Calu3 (cell line): ENCODE results near the gene SLC6A6. TPM values are rescaled to one million over a fixed set of nuclear protein-coding genes. Genes with fewer than 3 reads are reported as not detected.

Experiments
- BruUV-seq: library from RNA; stranded (reverse); fragments of 400-500 nt; replicated peaks from 2 replicates; lab custom pipeline; 2021; lab: Mats Ljungman, UMichigan
- CTCF ChIA-PET: fragments of 300-600 bp; sonication (Branson Sonifier 250); formaldehyde crosslinking; loops from one replicate; lab custom pipeline; 2022; ENCODE audit warnings: antibody characterized with exemption; lab: Charles Lee
- DNase-seq: peaks from one replicate; pipeline ENCODE4 v3.0.0; 2022
- H3K27ac Mint-ChIP-seq: one replicate; pipeline ENCODE4 v1.8.0; 2022; ENCODE audit warnings: mixed read lengths; ENCODE audit not compliant: unreplicated experiment
- H3K27me3 Mint-ChIP-seq: one replicate; pipeline ENCODE4 v1.8.0; 2022; ENCODE audit warnings: mixed read lengths; ENCODE audit not compliant: unreplicated experiment
- H3K36me3 Mint-ChIP-seq: one replicate; pipeline ENCODE4 v1.8.0; 2022; ENCODE audit warnings: mild to moderate bottlenecking, moderate library complexity, mixed read lengths; ENCODE audit not compliant: insufficient read depth, unreplicated experiment
- H3K4me1 Mint-ChIP-seq: one replicate; pipeline ENCODE4 v1.8.0; 2022; ENCODE audit warnings: mild to moderate bottlenecking, low read depth, mixed read lengths; ENCODE audit not compliant: unreplicated experiment
- H3K4me3 Mint-ChIP-seq: one replicate; pipeline ENCODE4 v1.8.0; 2022; ENCODE audit warnings: mild to moderate bottlenecking, low read depth, moderate library complexity, mixed read lengths; ENCODE audit not compliant: unreplicated experiment
- H3K9me3 Mint-ChIP-seq: one replicate; pipeline ENCODE4 v1.8.0; 2022; ENCODE audit warnings: low read depth, mixed read lengths; ENCODE audit not compliant: unreplicated experiment
- CTCF ChIP-seq: fragments of 200-600 bp; IDR thresholded peaks from one replicate; pipeline ENCODE4 v1.8.0; 2022; ENCODE audit warnings: antibody characterized with exemption; ENCODE audit not compliant: unreplicated experiment
- intact Hi-C: fragments of 100-400 bp; cut with micrococcal nuclease; formaldehyde crosslinking; loops from one replicate; pipeline ENCODE4 v1.10.0; 2022; ENCODE audit not compliant: unreplicated experiment
- total RNA-seq: library from RNA; stranded (reverse); gene quantifications from 2 replicates; pipeline ENCODE4 v1.2.3, GENCODE V29; 2022

Gene SLC6A6
- total RNA-seq, 1 experiment from 2014 or later: 46.3 TPM

GRCh38 chr3:14472471-14473351 lies 70.3 kb downstream of the SLC6A6 start:
- no TSS peak for BruUV-seq
- CTCF ChIA-PET: no interaction called here
- Mint-ChIP-seq H3K9me3 (no peaks in the 10 kb centered on the region), H3K27me3 (no peaks in the 10 kb centered on the region), H3K4me1 (peaks cover 9% of the 10 kb centered on the region), H3K36me3 (peaks cover 46% of the 10 kb centered on the region), H3K27ac (peak overlapping the region; percentile 1), H3K4me3 (no peak overlapping the region)
- peak; percentile 63 for DNase-seq
- TF ChIP-seq CTCF: no peak
- intact Hi-C loops: no loop called here

GRCh38 chr3:14473411-14473891 lies 71.0 kb downstream of the SLC6A6 start:
- no peak for TF ChIP-seq CTCF
- DNase-seq: no peak
- no peaks in the 10 kb centered on the region for H3K27me3 Mint-ChIP-seq
- no TSS peak for BruUV-seq
- CTCF ChIA-PET: no interaction called here
- H3K27ac Mint-ChIP-seq: no peak overlapping the region
- peaks cover 47% of the 10 kb centered on the region for H3K36me3 Mint-ChIP-seq
- intact Hi-C loops: no loop called here
- H3K9me3 Mint-ChIP-seq: no peaks in the 10 kb centered on the region
- no peak overlapping the region for H3K4me3 Mint-ChIP-seq
- peaks cover 9% of the 10 kb centered on the region for H3K4me1 Mint-ChIP-seq

- CTCF ChIA-PET: no interaction called here
- no TSS peak for BruUV-seq
- H3K4me1 Mint-ChIP-seq: peaks cover 9% of the 10 kb centered on the region
- DNase-seq: no peak
- H3K4me3 Mint-ChIP-seq: no peak overlapping the region
- TF ChIP-seq CTCF: no peak
- no peak overlapping the region for H3K27ac Mint-ChIP-seq
- peaks cover 47% of the 10 kb centered on the region for H3K36me3 Mint-ChIP-seq
- no peaks in the 10 kb centered on the region for H3K9me3 Mint-ChIP-seq
- intact Hi-C loops: no loop called here
- H3K27me3 Mint-ChIP-seq: no peaks in the 10 kb centered on the region
Measured at GRCh38 chr3:14474363-14475081, 72.1 kb downstream of the SLC6A6 start.

- Mint-ChIP-seq H3K4me1 (peaks cover 9% of the 10 kb centered on the region), H3K4me3 (no peak overlapping the region), H3K27ac (no peak overlapping the region), H3K36me3 (peaks cover 42% of the 10 kb centered on the region), H3K9me3 (no peaks in the 10 kb centered on the region), H3K27me3 (no peaks in the 10 kb centered on the region)
- no TSS peak for BruUV-seq
- intact Hi-C loops: no loop called here
- no peak for TF ChIP-seq CTCF
- CTCF ChIA-PET: interaction anchor here (0.7 kb wide), 1 partner anchor 395 kb away, joined by 6 read pairs; no protein-coding TSS in a partner anchor
- no peak for DNase-seq
Measured at GRCh38 chr3:14475621-14476020, 73.2 kb downstream of the SLC6A6 start.
